ENCODE data around the gene CACNA1C. TPM values are rescaled to one million over a fixed set of nuclear protein-coding genes. Genes with fewer than 3 reads are reported as not detected.

Gene CACNA1C
- total and polyA plus RNA-seq, 10 of the 15 experiments (the other 5 are each of a cell fraction or from before 2014, with no cell fraction given), result under 0.01 to 0.15 (median 0.09) TPM; not detected in 5

GRCh38 chr12:2154050-2154449, 101.3 kb downstream of the CACNA1C start:
- BruUV-seq (replicated peaks), result no TSS peak
- intact Hi-C loops (cut with micrococcal nuclease; ENCODE audit: unreplicated experiment), result no loop called here
- ChIA-PET CTCF (no interaction called here), RAD21 (ENCODE audit: unreplicated experiment) (interaction anchor here (1.6 kb wide), 1 partner anchor 136 kb away, joined by 3 read pairs; no protein-coding TSS in a partner anchor), SMC1A (ENCODE audit: uncharacterized antibody, unreplicated experiment) (interaction anchor here (0.7 kb wide), 1 partner anchor 78 kb away, joined by 3 read pairs; no protein-coding TSS in a partner anchor), POLR2A (no interaction called here)
- H3K4me3 ChIP-seq, result no peak overlapping the region
- H3K4me2 ChIP-seq (ENCODE audit: control insufficient read depth, insufficient read depth), result no peak overlapping the region
- H2AFZ ChIP-seq (ENCODE audit: control insufficient read depth, low read depth, low read length), result no peak overlapping the region
- TF ChIP-seq SP1 (IDR thresholded peaks at IDR 0.05; ENCODE audit: low read depth, low read length), result no peak
- TF ChIP-seq USF2 (IDR thresholded peaks at IDR 0.05; ENCODE audit: borderline replicate concordance, low read depth, low read length), result no peak
- no peak for TF ChIP-seq TBL1XR1 (IDR thresholded peaks at IDR 0.05; ENCODE audit: low read depth, low read length)
- no peak for TF ChIP-seq ZBED1 (IDR thresholded peaks at IDR 0.05; ENCODE audit: borderline replicate concordance)
- TF ChIP-seq RCOR1 (conservative IDR thresholded peaks at IDR 0.05; ENCODE audit: low read depth, low read length), result no peak
- no peak for TF ChIP-seq TCF7 (IDR thresholded peaks at IDR 0.05; ENCODE audit: borderline replicate concordance)
- TF ChIP-seq IKZF2 (IDR thresholded peaks at IDR 0.05), result no peak
- no peak for TF ChIP-seq RUNX3 (IDR thresholded peaks at IDR 0.05; ENCODE audit: low read length)
- TF ChIP-seq ATF2 (IDR thresholded peaks at IDR 0.05; ENCODE audit: low read length), result no peak
- no peak for TF ChIP-seq RAD51 (IDR thresholded peaks at IDR 0.05)
- no peak for TF ChIP-seq CHD1 (IDR thresholded peaks at IDR 0.05; ENCODE audit: low read depth, low read length)
- no peak for TF ChIP-seq ELK1 (IDR thresholded peaks at IDR 0.05; ENCODE audit: low read depth, low read length)
- no peaks in the 10 kb centered on the region; the same call in 2 of the 3 replicates for H3K9me3 ChIP-seq (replicated peaks; ENCODE audit: control insufficient read depth, insufficient read depth, low read length)
- 55% methylated on average over 9 of the region's 9 CpGs for WGBS (ENCODE audit: insufficient coverage, insufficient replicate concordance, low lambda C conversion rate, missing lambda C conversion rate)
- peaks cover 0 to 3% of the 10 kb centered on the region in 2 experiments; a peak in 1 of 4 replicates for H3K27me3 ChIP-seq (replicated peaks in 1 of 2; ENCODE audit: control insufficient read depth in 2 of 2, insufficient read depth in 2 of 2, low read length in 1 of 2)
- no peaks in the 10 kb centered on the region for H3K79me2 ChIP-seq (ENCODE audit: control insufficient read depth, insufficient read depth, low read length)
- in situ Hi-C loops (cut with MboI), result no loop called here
- no peak overlapping the region for H3K27ac ChIP-seq (ENCODE audit: control insufficient read depth, insufficient read depth)
- DNase-seq (ENCODE audit: low read depth, low spot score) (no peak), FAIRE-seq (no peak), ATAC-seq (no peak)
- peaks cover 10% of the 10 kb centered on the region; the same call in 1 of the 2 replicates for H3K4me1 ChIP-seq (ENCODE audit: control insufficient read depth, insufficient read depth, low read length)
- no peaks in the 10 kb centered on the region for H3K36me3 ChIP-seq (ENCODE audit: control insufficient read depth in 2 of 2, insufficient read depth in 2 of 2, low read length in 1 of 2)
- no peaks in the 10 kb centered on the region for H4K20me1 ChIP-seq (ENCODE audit: control insufficient read depth, insufficient read depth)
- no peak overlapping the region for H3K9ac ChIP-seq (ENCODE audit: control insufficient read depth, insufficient read depth, low read length)

Measured in GM12878 (cell line).